Subcutaneous adipose tissue (tissue), 4 donors: Measurements from ENCODE around the gene HHATL. TPM values are rescaled to one million over a fixed set of nuclear protein-coding genes. Genes with fewer than 3 reads are reported as not detected.

Experiments
- CTCF ChIP-seq: fragments of 450-650 bp; IDR thresholded peaks from one replicate; pipeline ENCODE4 v1.5.1; 2016; ENCODE audit warnings: low read depth, mild to moderate bottlenecking, control low read depth, antibody characterized with exemption, moderate library complexity
- total RNA-seq, 4 donors: library from RNA; depleted of rRNA; stranded (reverse); fragments of >200 nt; gene quantifications; one replicate each; pipeline ENCODE4 v1.1.0, GENCODE V29; 2016

The HHATL gene
- total RNA-seq, 4 donors from 2014 or later, result 0.17 TPM; not detected in 3

DNA sequence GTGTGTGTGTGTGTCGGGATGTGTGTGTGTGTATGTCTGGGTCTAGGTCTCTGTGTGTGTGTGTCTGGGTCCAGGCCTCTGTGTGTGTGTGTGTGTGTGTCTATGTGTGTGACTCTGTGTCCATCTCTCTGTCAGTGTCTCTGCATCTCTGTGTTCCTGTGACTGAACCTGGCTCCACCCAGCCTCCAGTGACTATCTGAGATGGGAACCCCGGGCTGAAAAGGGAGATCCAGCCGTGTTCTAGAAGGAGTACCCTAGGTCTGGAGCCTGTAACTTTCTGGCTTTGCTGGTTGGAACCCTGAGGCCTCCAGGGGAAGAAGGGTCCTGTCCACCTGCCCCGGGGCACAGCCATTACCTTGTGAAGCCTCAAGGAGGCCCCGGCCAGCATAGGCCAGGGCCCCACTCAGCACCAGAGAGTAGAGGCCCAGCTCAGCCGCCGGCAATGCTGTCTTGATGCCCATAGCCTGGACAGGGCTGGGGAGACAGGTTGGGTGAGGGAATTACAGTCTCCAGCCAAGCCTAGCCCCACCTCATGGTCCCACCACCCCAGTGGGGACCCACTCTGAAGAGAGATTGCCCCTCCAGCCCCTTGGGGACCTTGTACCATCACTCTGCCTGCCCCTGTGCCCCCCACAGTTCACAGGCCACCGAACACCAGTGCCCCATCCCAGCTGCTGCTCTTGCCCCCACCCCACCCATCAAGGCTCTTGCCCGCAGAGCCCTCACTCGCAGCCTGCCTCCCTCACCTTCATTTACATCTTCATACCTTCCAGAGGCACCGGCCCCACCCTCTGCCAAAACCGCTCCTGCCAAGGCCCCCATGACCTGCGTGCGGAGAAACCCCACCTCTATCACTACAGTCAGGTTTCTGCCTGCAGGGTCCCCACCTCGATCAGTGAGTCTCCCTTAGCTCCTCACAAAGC, 2.0 kb downstream of the HHATL start:
- no peak for TF ChIP-seq CTCF

DNA sequence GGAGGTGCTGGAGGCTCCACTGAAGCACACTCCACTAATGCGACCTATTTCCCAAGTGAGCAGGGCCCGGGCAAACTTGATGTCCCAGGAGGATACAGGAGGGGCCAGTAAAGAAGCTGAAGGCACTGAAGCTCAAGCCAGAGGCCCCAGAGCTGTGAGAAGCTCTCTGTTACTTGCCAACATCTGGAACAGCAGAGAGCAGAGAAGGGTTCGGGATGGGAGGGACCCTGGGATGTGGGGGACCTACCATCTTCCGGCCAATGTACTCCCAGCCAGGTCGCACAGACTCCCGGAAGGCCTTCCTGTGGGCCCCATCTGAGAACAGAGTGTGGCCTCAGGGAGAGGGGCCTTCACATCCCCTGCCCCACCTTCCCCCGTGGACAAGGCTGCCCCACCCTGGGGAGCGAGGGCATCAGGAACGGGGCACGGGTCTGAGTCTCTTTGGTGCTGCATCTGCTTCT, 3.1 kb downstream of the HHATL start:
- TF ChIP-seq CTCF, result no peak

DNA sequence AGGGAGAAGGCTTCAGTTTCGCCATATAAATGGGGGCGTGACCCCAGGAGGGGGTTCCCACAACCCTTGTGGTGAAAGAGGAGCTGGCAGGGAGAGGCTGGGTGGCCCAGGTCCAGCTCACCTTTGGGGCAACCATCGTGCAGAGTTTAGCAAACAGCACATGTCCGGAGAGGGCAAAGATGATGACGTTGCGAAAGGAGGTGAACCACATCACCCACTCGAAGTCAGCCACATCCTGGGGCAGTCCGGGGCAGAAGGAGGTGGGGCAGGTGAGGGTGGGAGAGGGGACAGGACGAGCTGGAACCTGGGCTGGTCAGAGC, 3.7 kb downstream of the HHATL start:
- TF ChIP-seq CTCF, result no peak

DNA sequence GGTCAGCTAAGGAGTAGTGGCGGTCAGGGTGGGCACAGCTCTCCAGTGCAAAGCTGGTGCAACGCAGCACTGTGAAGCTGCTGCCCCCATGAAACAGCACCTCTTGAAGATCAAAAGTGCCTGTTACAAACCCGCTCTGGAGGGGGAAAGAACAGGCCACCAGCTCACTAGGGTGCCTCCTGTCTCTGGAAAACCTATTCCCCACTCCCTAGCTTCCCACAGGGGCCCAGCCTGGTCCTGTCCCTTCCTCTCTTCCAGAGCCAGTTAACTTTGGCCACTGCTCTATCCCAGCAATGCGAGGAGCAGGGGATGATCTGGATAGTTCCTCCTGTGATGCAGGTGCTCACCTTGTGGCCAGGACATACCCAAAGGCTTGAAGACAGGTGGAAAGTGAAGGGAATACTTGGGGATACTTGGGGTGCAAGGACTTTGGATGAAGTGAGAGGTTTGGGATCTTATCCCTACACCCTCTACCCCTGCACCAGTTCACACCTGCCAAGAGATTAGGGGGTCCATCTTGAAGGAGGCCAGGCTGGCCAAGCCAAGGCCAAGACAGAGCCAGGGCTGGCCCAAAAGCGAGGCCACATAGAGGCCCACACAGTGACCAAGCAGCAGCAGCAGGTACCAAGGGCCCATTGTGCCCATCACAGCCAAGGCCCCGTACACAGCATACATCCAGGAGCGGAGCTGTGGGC, 4.2 kb downstream of the HHATL start:
- no peak for TF ChIP-seq CTCF

DNA sequence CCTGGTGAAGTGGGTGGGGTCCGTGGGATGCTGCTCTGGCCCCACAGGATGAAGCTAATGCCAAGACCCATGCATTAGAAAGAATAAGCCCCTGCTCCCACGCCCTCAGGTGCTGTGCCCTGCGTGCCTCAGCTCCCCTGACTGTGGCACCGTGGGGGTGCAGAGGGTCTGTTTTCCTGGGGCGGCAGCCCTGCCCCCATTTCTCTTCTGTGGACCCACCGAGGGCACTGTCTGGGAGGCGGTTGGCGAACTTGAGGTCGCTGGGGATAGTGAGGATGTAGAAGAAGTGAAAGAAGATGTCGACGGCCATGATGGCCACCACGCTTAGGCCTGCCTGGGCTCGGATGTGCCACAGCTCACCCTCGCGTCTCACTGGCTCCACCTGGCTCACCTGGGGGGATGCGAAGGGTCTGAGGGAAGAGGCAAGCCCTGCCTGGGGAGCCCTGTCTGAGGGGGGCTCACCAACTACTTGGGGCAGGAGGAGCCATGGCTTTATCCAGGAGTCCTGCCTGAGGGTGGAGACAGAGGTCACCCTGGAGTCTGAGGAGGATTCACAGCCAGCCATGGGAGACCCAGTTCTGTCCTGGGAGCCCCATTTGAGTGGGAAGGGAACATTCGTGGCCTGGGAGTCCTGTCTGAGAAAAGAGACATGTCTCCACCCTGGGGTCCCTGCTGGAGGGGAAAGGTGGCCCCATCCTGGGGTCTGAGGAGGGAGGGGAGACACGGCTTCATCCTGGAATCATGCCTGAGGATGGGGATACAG, 5.1 kb downstream of the HHATL start:
- TF ChIP-seq CTCF, result no peak

DNA sequence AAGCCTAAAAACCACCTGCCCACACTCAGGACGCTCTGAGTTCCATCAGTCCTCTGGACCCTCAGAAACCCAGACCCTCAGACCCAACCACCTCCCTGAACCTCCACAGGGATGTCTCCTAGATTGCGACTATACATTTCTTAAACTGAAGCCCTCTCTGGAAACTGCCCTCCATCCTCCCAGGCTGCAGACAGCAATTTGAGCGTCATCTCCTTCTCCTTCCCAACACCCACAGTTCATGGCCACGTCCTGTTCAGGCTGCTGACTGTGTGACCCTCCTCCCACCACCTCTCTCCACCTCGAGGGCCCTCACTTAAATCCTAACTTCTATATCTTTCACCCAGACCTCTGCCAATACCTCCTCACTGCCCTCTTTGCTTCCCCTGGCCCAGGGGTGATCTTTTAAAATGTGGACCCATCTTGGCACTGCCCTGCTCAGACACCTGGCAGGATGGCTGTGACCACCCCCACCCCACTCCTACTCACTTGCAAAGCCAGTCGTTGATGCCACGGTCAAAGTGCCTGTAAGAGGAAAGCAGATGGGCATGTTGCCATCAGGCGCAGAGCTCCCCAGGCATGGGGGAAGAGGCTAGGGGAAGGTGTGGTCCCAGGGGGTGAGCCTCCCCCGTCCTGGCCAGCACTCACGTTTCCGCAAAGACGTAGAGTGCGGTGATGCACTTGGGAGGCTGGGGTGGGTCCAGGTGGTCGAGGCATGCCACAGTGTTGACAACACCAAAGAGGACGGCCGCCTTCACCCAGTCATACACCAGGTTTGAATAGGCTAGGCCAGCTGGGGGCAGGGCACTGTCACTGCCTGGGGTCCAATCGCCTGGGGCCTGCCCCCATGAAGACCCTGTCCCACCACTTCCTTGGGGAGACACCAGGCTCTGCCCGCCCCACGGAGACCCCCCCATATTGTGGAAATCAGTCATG, 6.0 kb downstream of the HHATL start:
- TF ChIP-seq CTCF, result no peak
